Progenitor cell of endocrine pancreas (in vitro differentiated cells): ENCODE results near the gene CD69. TPM values are rescaled to one million over a fixed set of nuclear protein-coding genes. Genes with fewer than 3 reads are reported as not detected.
A peak's percentile ranks its signal among the peaks of the same experiment; 100 is the strongest.

Experiments
- DNase-seq: peaks from one replicate; pipeline ENCODE4 v3.0.0; 2021; ENCODE audit warnings: low spot score; ENCODE audit not compliant: unreplicated experiment
- H3K27ac Mint-ChIP-seq: 2 replicates; pipeline ENCODE4 v1.8.0; 2021; ENCODE audit warnings: mild to moderate bottlenecking, moderate library complexity, mixed read lengths
- H3K27me3 Mint-ChIP-seq: 2 replicates; pipeline ENCODE4 v1.8.0; 2021; ENCODE audit warnings: mixed read lengths
- H3K36me3 Mint-ChIP-seq: 2 replicates; pipeline ENCODE4 v1.8.0; 2022; ENCODE audit warnings: mixed read lengths; ENCODE audit not compliant: insufficient read depth
- H3K4me1 Mint-ChIP-seq: 2 replicates; pipeline ENCODE4 v1.8.0; 2021; ENCODE audit warnings: low read depth, mixed read lengths
- H3K4me3 Mint-ChIP-seq: 2 replicates; pipeline ENCODE4 v1.8.0; 2021; ENCODE audit warnings: low read depth, mild to moderate bottlenecking, moderate library complexity, mixed read lengths
- H3K9me3 Mint-ChIP-seq: 2 replicates; pipeline ENCODE4 v1.8.0; 2021; ENCODE audit warnings: low read depth, mixed read lengths
- total RNA-seq: library from RNA; stranded (reverse); gene quantifications from 2 replicates; pipeline ENCODE4 v1.2.1, GENCODE V29; 2021
- TF ChIP-seq, protein P1 (sequence below): fragments of 200-600 bp; sonication (generic); IDR thresholded peaks from one replicate; pipeline ENCODE4 v1.5.0; 2021; ENCODE audit warnings: antibody characterized with exemption, mild to moderate bottlenecking; ENCODE audit not compliant: unreplicated experiment

CD69 gene
- total RNA-seq, 1 donor from 2014 or later = not detected

- peaks cover 5% of the 10 kb centered on the region for H3K9me3 Mint-ChIP-seq
- H3K27me3 Mint-ChIP-seq = no peaks in the 10 kb centered on the region
- TF ChIP-seq, protein P1, sequence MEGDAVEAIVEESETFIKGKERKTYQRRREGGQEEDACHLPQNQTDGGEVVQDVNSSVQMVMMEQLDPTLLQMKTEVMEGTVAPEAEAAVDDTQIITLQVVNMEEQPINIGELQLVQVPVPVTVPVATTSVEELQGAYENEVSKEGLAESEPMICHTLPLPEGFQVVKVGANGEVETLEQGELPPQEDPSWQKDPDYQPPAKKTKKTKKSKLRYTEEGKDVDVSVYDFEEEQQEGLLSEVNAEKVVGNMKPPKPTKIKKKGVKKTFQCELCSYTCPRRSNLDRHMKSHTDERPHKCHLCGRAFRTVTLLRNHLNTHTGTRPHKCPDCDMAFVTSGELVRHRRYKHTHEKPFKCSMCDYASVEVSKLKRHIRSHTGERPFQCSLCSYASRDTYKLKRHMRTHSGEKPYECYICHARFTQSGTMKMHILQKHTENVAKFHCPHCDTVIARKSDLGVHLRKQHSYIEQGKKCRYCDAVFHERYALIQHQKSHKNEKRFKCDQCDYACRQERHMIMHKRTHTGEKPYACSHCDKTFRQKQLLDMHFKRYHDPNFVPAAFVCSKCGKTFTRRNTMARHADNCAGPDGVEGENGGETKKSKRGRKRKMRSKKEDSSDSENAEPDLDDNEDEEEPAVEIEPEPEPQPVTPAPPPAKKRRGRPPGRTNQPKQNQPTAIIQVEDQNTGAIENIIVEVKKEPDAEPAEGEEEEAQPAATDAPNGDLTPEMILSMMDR = no peak
- H3K36me3 Mint-ChIP-seq = no peaks in the 10 kb centered on the region
- H3K4me1 Mint-ChIP-seq = peaks cover 11% of the 10 kb centered on the region
- no peak overlapping the region for H3K4me3 Mint-ChIP-seq
- DNase-seq = no peak
- H3K27ac Mint-ChIP-seq = no peak overlapping the region
Measured at GRCh38 chr12:9805883-9806282, 45.2 kb upstream of the CD69 start.

DNA sequence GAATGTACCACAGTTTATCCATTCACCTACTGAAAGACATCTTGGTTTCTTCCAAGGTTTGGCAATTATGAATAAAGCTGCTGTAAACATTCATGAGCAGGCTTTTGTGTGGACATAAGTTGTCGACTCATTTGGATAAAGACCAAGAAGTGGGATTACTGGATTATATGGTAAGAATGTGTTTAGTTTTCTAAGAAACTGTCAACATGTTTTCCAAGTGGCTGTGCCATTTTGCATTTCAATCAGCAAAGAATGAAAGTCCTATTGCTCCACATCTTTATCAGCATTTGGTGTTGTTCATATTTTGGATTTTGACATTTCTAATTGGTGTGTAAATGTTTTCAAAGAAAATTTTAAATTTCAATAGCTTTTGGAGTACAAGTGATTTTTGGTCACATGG lies 39.3 kb upstream of the CD69 start:
- TF ChIP-seq, protein P1 = no peak
- DNase-seq = no peak
- Mint-ChIP-seq H3K4me3 (no peak overlapping the region), H3K4me1 (peaks cover 2% of the 10 kb centered on the region), H3K9me3 (peaks cover 5% of the 10 kb centered on the region), H3K27me3 (no peaks in the 10 kb centered on the region), H3K27ac (no peak overlapping the region), H3K36me3 (no peaks in the 10 kb centered on the region)

GRCh38 chr12:9797722-9798619 lies 37.3 kb upstream of the CD69 start:
- H3K27ac Mint-ChIP-seq = peak overlapping the region; percentile 19
- peaks cover 7% of the 10 kb centered on the region for H3K4me1 Mint-ChIP-seq
- H3K27me3 Mint-ChIP-seq = no peaks in the 10 kb centered on the region
- no peak overlapping the region for H3K4me3 Mint-ChIP-seq
- TF ChIP-seq, protein P1 = peak; percentile 78
- DNase-seq = peak; percentile 51
- peaks cover 5% of the 10 kb centered on the region for H3K9me3 Mint-ChIP-seq
- H3K36me3 Mint-ChIP-seq = no peaks in the 10 kb centered on the region

- H3K27me3 Mint-ChIP-seq = no peaks in the 10 kb centered on the region
- no peak overlapping the region for H3K27ac Mint-ChIP-seq
- H3K4me1 Mint-ChIP-seq = peaks cover 7% of the 10 kb centered on the region
- H3K4me3 Mint-ChIP-seq = no peak overlapping the region
- peaks cover 5% of the 10 kb centered on the region for H3K9me3 Mint-ChIP-seq
- TF ChIP-seq, protein P1 = no peak
- H3K36me3 Mint-ChIP-seq = no peaks in the 10 kb centered on the region
- DNase-seq = no peak
Measured at GRCh38 chr12:9796971-9797370, 36.3 kb upstream of the CD69 start.

GRCh38 chr12:9796346-9796745 lies 35.6 kb upstream of the CD69 start:
- Mint-ChIP-seq H3K9me3 (peaks cover 3% of the 10 kb centered on the region), H3K36me3 (no peaks in the 10 kb centered on the region), H3K27me3 (no peaks in the 10 kb centered on the region), H3K4me3 (no peak overlapping the region), H3K4me1 (peaks cover 7% of the 10 kb centered on the region), H3K27ac (no peak overlapping the region)
- TF ChIP-seq, protein P1 = no peak
- no peak for DNase-seq
